Kidney tubule cell (primary cell): ENCODE measurements around the gene STAC2.

Experiments used
- DNase-seq: peaks from one replicate; pipeline ENCODE4 v3.0.0-alpha.2; 2018; ENCODE audit warnings: low spot score

STAC2 gene

DNA sequence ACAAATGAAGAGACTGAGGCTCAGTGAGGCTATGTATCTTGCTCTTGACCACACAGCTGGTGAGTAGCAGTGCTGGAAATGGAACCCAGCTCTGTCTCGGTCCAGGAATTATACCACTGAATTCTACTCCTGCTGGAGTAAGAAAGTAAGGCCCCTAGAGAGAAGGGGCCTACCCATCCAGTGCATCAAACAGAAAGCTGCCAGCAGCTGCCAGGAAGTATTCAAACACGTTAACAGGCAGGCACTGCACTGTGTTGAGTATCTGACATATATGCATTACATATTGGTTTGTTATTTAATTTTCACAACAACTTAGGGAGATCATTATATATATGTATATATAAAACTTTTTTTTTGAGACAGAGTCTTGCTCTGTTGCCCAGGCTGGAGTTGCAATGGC lies 63.8 kb downstream of the STAC2 start:
- DNase-seq: no peak
